IgD-negative memory B cell (primary cell): ENCODE measurements around the gene MAML2. TPM values are rescaled to one million over a fixed set of nuclear protein-coding genes. Genes with fewer than 3 reads are reported as not detected.

Experiments used
- H3K27ac Mint-ChIP-seq, 3 donors: one replicate each; pipeline ENCODE4 v1.8.0; 2020 to 2022; ENCODE audit warnings: mild to moderate bottlenecking in 3 of 3, mixed read lengths in 3 of 3, moderate library complexity in 1 of 3
- H3K27me3 Mint-ChIP-seq: one replicate; pipeline ENCODE4 v1.8.0; 2021; ENCODE audit warnings: mixed read lengths
- H3K36me3 Mint-ChIP-seq: one replicate; pipeline ENCODE4 v1.8.0; 2020; ENCODE audit warnings: mild to moderate bottlenecking, mixed read lengths
- H3K4me1 Mint-ChIP-seq, 3 donors: one replicate each; pipeline ENCODE4 v1.8.0; 2020 to 2022; ENCODE audit warnings: mixed read lengths in 3 of 3, mild to moderate bottlenecking in 1 of 3
- H3K4me3 Mint-ChIP-seq, 4 donors: one replicate each; pipeline ENCODE4 v1.8.0; 2020 to 2022; ENCODE audit warnings: mild to moderate bottlenecking in 4 of 4, mixed read lengths in 4 of 4, moderate library complexity in 3 of 4
- H3K9me3 Mint-ChIP-seq, 3 donors: one replicate each; pipeline ENCODE4 v1.8.0; 2020 to 2021; ENCODE audit warnings: mixed read lengths in 3 of 3, mild to moderate bottlenecking in 1 of 3
- polyA plus RNA-seq: library from polyadenylated mRNA; unstranded; fragments of 300-500 nt; fragmentation: Illumina TruSeq; gene quantifications from one replicate; pipeline ENCODE4 v1.2.3, GENCODE V29; 2021

Gene MAML2
- polyA plus RNA-seq, 1 donor from 2014 or later = 9.3 TPM

DNA sequence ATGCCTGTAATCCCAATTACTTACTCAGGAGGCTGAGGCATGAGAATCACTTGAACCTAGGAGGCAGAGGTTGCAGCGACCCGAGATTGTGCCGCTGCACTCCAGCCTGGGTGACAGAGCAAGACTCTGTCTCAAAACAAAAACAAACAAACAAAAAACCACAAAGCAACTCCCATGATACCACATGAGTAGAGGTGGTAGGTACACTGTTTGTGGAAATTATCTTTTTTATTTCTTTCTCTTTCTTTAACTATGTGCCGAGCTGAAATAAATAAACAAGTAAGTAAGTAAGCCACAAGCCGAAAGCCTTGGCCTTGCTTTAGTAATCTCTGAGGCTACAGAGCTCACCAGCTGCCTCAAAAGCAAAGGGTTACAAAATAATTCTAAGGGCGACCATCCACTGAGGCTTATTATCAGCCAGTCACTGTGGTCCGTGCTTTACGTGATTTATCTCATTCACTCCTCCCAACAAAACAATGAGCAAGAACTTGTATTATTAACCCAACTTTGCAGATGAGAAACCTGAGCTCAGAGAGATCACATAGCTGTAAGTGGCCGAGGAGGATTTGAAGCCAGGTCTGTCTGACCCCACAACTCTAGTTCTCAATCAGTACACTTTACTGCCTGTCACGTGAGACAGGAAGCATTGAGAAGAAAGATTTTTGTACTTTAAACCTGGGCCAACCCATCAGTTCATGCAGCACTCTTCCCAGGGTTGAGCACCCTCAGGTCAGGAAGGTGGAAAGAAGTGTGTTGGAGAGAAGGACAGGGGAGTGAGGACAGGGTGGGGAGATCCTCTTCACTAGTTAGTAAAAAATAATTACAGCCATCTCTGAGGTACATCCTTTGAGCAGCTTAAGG lies 349.3 kb downstream of the MAML2 start:
- H3K9me3 Mint-ChIP-seq = no peaks in the 10 kb centered on the region
- H3K27ac Mint-ChIP-seq = peak overlapping the region in 1 of 3 donors; percentile 3
- H3K4me3 Mint-ChIP-seq = no peak overlapping the region
- no peaks in the 10 kb centered on the region for H3K27me3 Mint-ChIP-seq
- peaks cover 22% of the 10 kb centered on the region for H3K36me3 Mint-ChIP-seq
- H3K4me1 Mint-ChIP-seq = peaks cover 0 to 1% (median 0%) of the 10 kb centered on the region in 3 donors

DNA sequence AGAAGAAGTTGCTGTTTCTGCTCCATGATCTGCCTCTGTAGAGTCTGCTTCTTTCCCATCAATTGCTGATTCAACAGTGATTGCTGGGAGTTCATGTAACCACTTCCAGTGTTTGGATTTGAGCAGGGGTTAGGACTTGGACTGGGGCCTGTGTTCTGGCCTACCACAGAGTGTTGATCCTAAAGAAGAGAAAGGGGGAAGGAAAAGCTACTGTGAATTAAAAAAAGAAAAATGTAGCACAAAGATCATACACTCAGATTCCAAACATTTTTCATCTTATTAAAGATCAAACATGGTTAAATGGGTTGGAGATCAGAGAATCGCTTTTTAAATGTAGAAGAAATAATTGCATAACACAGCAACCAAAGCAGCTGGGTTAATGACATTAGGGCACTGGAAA lies 351.4 kb downstream of the MAML2 start:
- Mint-ChIP-seq H3K36me3 (peaks cover 22% of the 10 kb centered on the region), H3K27ac (peak overlapping the region in 1 of 3 donors; percentile 5), H3K4me1 (peaks cover 0 to 1% (median 0%) of the 10 kb centered on the region in 3 donors), H3K9me3 (no peaks in the 10 kb centered on the region), H3K27me3 (no peaks in the 10 kb centered on the region), H3K4me3 (no peak overlapping the region)

- Mint-ChIP-seq H3K4me3 (no peak overlapping the region), H3K36me3 (peaks cover 22% of the 10 kb centered on the region), H3K9me3 (no peaks in the 10 kb centered on the region), H3K27me3 (no peaks in the 10 kb centered on the region), H3K27ac (no peak overlapping the region), H3K4me1 (peaks cover 0 to 1% (median 0%) of the 10 kb centered on the region in 3 donors)
These were observed 351.9 kb downstream of the MAML2 start for GRCh38 chr11:95991101-95991500.

DNA sequence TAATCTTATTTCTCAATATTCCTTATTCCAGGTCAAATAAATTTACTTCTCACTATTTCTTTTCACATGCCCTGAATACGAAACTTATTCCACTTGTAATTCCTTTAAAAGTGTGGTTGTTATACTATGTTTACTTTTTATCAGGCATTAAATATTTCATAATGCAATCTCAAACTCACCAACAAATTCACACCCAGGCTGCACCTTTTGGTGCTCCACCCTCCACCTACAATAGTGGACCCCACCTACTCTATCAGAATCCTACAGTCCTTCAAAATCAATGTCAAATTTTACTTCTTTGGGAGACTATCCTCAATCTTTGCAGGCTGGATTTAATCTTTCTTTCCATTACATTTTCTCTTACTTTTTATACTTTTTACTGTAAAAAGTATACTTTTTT lies 353.2 kb downstream of the MAML2 start:
- H3K9me3 Mint-ChIP-seq = no peaks in the 10 kb centered on the region
- peaks cover 0 to 1% (median 0%) of the 10 kb centered on the region in 3 donors for H3K4me1 Mint-ChIP-seq
- H3K27me3 Mint-ChIP-seq = no peaks in the 10 kb centered on the region
- H3K4me3 Mint-ChIP-seq = no peak overlapping the region
- H3K27ac Mint-ChIP-seq = no peak overlapping the region
- H3K36me3 Mint-ChIP-seq = peaks cover 19% of the 10 kb centered on the region

DNA sequence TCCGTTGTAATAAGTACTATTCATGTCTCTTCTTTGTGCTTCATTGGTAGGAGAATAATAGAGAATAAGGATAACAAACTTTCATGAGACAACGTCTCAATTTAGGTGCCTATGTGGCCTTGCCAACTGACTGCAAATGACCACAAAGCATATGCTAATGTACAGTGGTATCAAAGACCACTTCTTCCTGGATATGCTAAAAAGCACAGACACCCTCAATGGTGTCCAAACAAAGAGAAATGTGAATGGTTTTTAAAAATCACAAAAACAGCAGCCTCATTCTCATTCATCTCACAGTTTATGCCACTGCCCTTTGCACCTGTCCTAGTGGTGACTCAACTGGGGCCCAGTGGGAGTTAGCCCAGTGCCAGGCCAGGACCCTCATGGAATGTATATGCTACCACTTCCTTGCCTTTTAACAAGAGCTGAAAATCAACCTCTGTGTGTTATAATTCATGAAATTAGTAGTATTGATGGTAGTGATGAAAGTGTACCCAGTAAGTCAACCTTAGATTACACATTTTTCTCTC lies 353.9 kb downstream of the MAML2 start:
- H3K4me3 Mint-ChIP-seq = no peak overlapping the region
- H3K4me1 Mint-ChIP-seq = no peaks in the 10 kb centered on the region
- H3K36me3 Mint-ChIP-seq = peaks cover 13% of the 10 kb centered on the region
- no peaks in the 10 kb centered on the region for H3K27me3 Mint-ChIP-seq
- H3K27ac Mint-ChIP-seq = no peak overlapping the region
- H3K9me3 Mint-ChIP-seq = no peaks in the 10 kb centered on the region

GRCh38 chr11:95985174-95985808 lies 357.7 kb downstream of the MAML2 start:
- peaks cover 17% of the 10 kb centered on the region for H3K36me3 Mint-ChIP-seq
- H3K27ac Mint-ChIP-seq = no peak overlapping the region
- no peaks in the 10 kb centered on the region for H3K27me3 Mint-ChIP-seq
- no peaks in the 10 kb centered on the region for H3K4me1 Mint-ChIP-seq
- H3K9me3 Mint-ChIP-seq = no peaks in the 10 kb centered on the region
- H3K4me3 Mint-ChIP-seq = no peak overlapping the region

GRCh38 chr11:95984072-95984471 lies 358.9 kb downstream of the MAML2 start:
- Mint-ChIP-seq H3K27ac (no peak overlapping the region), H3K36me3 (peaks cover 16% of the 10 kb centered on the region), H3K9me3 (no peaks in the 10 kb centered on the region), H3K4me1 (no peaks in the 10 kb centered on the region), H3K4me3 (no peak overlapping the region), H3K27me3 (no peaks in the 10 kb centered on the region)

- Mint-ChIP-seq H3K36me3 (peaks cover 29% of the 10 kb centered on the region), H3K27ac (no peak overlapping the region), H3K4me1 (no peaks in the 10 kb centered on the region), H3K4me3 (no peak overlapping the region), H3K27me3 (no peaks in the 10 kb centered on the region), H3K9me3 (no peaks in the 10 kb centered on the region)
These were observed 365.3 kb downstream of the MAML2 start for GRCh38 chr11:95977534-95978174.

GRCh38 chr11:95976550-95976949 lies 366.4 kb downstream of the MAML2 start:
- H3K4me3 Mint-ChIP-seq = no peak overlapping the region
- H3K36me3 Mint-ChIP-seq = peaks cover 24% of the 10 kb centered on the region
- no peak overlapping the region for H3K27ac Mint-ChIP-seq
- no peaks in the 10 kb centered on the region for H3K9me3 Mint-ChIP-seq
- no peaks in the 10 kb centered on the region for H3K4me1 Mint-ChIP-seq
- no peaks in the 10 kb centered on the region for H3K27me3 Mint-ChIP-seq

GRCh38 chr11:95975343-95975742 lies 367.7 kb downstream of the MAML2 start:
- H3K9me3 Mint-ChIP-seq = no peaks in the 10 kb centered on the region
- peaks cover 20% of the 10 kb centered on the region for H3K36me3 Mint-ChIP-seq
- no peaks in the 10 kb centered on the region for H3K4me1 Mint-ChIP-seq
- no peaks in the 10 kb centered on the region for H3K27me3 Mint-ChIP-seq
- no peak overlapping the region for H3K4me3 Mint-ChIP-seq
- H3K27ac Mint-ChIP-seq = no peak overlapping the region

DNA sequence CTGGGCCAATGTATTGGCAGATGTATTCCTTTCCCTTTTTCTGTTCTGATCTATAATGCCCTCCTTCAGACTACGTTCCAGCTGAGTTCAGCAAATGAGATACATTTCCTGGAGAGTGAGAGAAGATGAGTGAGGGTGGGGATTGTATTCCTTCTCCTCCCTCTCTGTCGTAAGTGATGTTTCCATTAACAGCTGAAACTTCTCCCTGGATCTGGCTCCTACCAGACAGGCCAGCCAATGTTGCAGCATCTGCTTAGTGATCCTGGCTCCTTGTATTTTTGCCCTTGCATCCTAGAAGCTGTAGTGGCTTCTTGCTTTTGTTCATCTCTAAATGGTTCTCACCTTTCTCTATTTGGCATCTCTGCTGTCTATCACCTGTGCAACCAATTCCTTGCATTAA lies 370.9 kb downstream of the MAML2 start:
- Mint-ChIP-seq H3K4me3 (no peak overlapping the region), H3K36me3 (peaks cover 5% of the 10 kb centered on the region), H3K4me1 (no peaks in the 10 kb centered on the region), H3K27me3 (no peaks in the 10 kb centered on the region), H3K9me3 (peaks cover 0 to 4% (median 2%) of the 10 kb centered on the region in 3 donors), H3K27ac (peak overlapping the region in 1 of 3 donors; percentile 46)

GRCh38 chr11:95968585-95968984 lies 374.4 kb downstream of the MAML2 start:
- H3K4me3 Mint-ChIP-seq = no peak overlapping the region
- H3K27me3 Mint-ChIP-seq = no peaks in the 10 kb centered on the region
- peaks cover 0 to 4% (median 2%) of the 10 kb centered on the region in 3 donors for H3K9me3 Mint-ChIP-seq
- peak overlapping the region in 1 of 3 donors; percentile 26 for H3K27ac Mint-ChIP-seq
- no peaks in the 10 kb centered on the region for H3K36me3 Mint-ChIP-seq
- H3K4me1 Mint-ChIP-seq = no peaks in the 10 kb centered on the region

- Mint-ChIP-seq H3K4me3 (no peak overlapping the region), H3K36me3 (no peaks in the 10 kb centered on the region), H3K27ac (no peak overlapping the region), H3K9me3 (peaks cover 0 to 3% (median 2%) of the 10 kb centered on the region in 3 donors), H3K4me1 (no peaks in the 10 kb centered on the region), H3K27me3 (peaks cover 4% of the 10 kb centered on the region)
These were observed 378.7 kb downstream of the MAML2 start for GRCh38 chr11:95964281-95964680.

DNA sequence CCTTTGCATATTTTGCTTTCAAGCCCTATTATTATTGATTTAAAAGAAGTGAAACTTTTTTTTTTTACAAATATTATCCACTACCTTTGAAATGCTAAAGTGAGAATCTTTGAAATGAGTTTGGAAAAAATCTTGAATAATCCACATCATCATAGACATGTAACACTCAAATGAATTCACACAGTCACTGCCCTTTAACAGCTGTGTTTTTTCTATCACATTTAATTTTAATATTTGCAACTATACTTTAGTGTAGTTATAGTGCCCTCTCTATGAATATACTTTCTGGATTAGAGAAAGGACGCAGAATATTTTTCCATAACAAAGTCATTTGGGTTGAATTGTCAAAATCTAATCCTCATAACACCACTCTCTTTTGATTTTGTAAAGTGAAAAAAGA lies 381.2 kb downstream of the MAML2 start:
- H3K27me3 Mint-ChIP-seq = peaks cover 4% of the 10 kb centered on the region
- H3K9me3 Mint-ChIP-seq = no peaks in the 10 kb centered on the region
- no peak overlapping the region for H3K4me3 Mint-ChIP-seq
- H3K4me1 Mint-ChIP-seq = no peaks in the 10 kb centered on the region
- no peak overlapping the region for H3K27ac Mint-ChIP-seq
- no peaks in the 10 kb centered on the region for H3K36me3 Mint-ChIP-seq

DNA sequence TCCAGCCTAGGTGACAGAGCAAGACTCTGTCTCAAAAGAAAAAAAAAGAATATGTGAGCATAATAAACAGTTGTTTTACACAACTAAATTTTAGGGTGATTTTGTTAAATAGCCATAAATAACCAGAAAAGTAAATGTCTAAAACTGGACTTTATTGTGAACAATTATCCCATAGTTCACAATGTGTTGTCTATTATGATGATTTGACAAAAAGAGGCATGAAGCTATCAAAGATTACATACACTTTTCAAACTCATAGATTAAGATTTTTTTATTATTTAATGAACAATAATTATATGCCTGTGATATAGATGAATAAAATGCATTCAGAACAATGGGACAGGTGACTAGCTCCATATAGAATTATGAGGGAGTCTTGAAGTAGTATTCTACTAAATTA lies 392.1 kb downstream of the MAML2 start:
- Mint-ChIP-seq H3K27ac (no peak overlapping the region), H3K27me3 (peaks cover 5% of the 10 kb centered on the region), H3K36me3 (peaks cover 6% of the 10 kb centered on the region), H3K4me1 (no peaks in the 10 kb centered on the region), H3K4me3 (no peak overlapping the region), H3K9me3 (peaks cover 4 to 18% (median 11%) of the 10 kb centered on the region in 3 donors)
